Hindlimb muscle (tissue), 1 donor: Measurements from ENCODE around the gene NKRF. TPM values are rescaled to one million over a fixed set of nuclear protein-coding genes. Genes with fewer than 3 reads are reported as not detected.

Source experiments
- DNase-seq: peaks from one replicate; pipeline ENCODE4 v3.0.0-alpha.2; 2013
- polyA plus RNA-seq: library from polyadenylated mRNA; unstranded; fragments of 120-200 nt; gene quantifications from one replicate; pipeline ENCODE4 v1.2.1, GENCODE V29; 2013; ENCODE audit not compliant: insufficient read length

Gene NKRF
- polyA plus RNA-seq, 1 donor: 6.7 TPM

DNA sequence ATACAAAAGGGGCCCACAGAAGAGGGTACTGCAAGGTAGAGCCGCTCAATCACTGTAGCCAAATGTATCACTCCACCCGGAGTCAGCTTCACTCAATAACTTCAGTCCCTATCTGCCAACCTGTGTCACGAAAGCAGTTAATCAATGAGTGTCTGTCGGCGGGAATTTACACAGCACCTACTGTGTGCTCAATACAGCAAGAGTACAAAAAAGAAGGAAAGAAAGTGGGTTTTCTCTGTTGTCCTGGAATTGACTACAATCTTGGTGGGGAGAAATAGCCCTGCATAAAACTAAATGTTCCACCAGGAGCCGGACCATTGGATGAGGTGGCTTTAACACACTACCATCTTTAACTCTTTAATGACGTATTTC lies 780 bp upstream of the NKRF start:
- DNase-seq: no peak

DNA sequence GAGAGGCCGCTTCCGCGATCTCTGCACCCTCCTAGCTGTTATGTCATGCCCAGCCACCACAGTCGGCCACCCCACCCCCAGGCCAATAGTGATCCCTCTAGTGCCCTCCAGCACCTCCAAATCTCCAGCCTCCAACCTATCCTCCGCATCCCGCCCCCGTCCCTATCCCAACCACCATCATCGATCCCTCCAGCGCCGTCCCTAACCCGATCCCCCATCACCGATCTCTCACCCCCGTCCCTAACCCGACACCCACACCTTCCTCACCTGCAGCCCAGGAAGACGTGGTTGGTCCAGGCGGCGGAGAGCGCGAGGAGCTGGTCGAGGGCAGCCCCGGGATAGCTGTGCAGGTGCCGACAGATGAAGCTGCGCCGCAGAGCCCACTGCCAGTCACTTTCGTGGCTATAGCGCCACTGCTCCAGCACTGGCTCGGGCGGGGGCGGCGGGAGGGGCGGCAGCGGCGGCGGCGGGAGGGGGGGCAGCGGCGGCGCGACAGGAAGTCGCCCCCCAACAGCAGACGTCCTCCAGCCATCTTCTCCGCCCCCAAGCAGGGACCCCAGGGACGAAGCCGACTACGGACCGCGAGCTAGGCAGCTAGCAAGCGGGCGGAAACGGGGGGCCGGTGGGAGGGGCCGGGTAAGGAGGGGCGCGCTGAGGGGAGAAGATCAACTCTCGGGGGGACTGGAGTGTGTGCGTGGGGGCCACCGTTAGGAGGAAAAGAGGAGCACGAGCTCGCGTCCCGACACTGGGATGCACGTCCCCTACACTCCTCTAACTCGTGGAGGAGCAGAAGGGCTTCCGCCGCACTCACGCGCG lies 552 bp downstream of the NKRF start:
- peak; percentile 45 for DNase-seq

DNA sequence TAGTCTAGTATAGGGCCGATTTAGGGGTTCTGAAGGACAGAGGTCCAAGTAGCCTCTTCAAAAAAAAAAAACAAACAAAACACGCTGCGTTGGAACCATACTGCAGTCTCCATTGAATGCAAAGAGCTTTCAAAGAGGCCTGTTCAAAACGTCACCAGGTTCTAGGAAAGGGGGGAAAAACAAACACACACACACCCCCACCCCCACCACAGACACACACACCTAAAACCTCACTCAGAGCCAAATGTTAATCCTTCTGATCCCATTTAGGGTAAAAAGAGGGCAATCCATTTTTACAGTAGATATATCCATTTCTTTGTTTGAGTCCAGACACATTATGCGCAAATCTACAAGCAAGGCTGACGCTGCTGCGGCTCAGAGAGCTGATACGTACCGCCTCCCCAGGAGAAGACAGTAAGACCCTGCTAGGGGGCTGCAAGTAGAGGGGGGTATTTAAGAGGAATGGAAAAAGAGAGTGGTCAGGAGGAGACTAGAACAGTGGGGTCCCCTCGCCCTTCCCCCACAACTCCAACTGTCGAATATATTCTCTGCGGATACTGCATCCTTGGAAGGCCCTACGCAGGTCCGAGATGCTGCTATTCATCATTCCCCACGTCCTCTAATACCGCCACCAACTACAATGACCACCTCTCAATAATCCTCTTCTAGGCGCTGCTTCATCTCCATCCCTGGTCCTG lies 1.3 kb downstream of the NKRF start:
- no peak for DNase-seq

DNA sequence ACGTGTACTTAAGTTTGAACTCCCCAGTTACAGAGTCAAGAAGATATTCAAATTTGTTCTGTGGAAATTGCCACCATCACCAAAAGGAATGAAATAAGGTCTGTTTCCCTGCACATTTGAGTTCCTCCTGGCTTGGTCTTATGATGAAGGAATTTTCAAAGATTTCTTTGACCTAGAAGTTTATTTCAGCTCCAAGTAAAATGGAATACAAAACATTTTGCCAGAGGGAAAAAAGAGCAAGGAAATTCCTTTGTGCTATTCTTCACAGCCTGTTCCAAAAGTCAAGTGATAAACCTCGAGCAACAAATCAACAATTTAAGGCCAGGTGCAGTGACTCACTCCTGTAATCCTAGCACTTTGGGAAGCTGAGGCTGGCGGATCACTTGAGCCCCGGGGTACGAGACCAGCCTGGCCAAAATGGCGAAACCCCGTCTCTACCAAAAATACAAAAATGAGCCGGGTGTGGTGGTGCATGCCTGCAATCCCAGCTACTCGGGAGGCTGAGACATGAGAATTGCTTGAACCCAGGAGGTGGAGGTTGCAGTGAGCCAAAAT lies 3.4 kb downstream of the NKRF start:
- no peak for DNase-seq

DNA sequence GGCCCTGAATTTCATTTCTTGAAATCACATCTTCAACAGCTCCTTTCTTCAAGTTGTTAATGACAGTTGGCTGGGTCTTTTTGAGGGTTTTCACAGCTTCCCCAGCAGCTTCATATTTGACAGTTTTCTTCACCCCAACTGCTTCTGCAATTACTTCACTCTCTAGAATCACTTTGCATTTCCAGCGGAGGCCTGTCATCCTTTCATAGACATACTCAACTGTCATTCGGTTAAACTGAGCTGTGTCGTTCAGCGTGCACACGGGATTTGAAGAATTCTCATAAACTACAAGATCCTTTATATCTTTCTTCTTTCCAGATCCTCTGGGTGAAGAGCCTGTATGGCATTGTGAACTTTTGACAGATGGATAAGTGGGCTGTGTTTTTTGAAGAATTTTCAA lies 16.4 kb downstream of the NKRF start:
- DNase-seq: no peak

DNA sequence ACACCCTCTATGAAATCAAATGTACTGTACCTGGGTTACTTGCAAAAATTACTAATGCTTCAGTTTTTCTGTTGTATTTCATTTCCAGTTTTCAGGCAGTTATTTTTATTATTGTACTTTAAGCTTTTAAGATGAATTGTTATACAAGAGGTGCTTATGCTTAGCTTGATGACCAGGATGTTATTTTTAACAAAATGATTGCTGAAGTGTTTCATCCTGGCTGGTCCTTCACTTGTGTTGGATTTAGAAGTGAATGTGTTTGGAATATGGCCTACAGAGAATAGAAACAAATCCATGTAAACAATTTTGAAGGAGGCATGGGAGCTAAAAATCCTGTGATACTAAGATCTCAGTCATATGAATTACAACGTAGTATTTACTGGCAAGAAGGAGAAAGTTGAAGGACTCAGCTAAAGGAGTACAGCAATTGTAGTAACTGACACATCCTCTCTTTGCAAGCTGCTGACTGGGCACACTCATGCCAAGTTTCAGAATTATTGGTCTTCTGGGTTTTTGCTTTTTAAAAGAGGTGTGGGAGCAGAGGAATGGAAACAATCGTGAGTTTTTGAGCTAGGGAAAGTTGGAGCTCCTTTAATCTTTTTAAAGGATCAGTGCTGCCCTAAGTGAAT lies 22.7 kb downstream of the NKRF start:
- no peak for DNase-seq

DNA sequence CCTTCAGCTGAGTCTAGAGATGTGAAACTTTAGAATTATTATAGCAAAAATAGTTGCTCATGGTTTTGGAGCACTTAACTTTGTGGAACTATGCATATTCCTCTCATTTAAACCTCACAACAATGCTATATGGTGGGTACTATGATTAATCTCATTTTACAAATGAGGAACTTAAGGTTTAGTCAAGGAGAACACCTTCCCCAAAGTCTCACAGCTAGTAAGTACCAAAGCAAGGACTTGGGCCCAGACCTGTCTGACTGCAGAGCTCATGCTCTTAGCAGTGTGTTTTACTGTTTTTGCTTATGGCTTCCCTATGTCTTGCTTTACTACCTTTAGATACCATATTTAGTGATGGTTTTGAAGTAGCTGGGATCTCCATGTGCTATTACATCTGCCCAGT lies 26.8 kb downstream of the NKRF start:
- no peak for DNase-seq

DNA sequence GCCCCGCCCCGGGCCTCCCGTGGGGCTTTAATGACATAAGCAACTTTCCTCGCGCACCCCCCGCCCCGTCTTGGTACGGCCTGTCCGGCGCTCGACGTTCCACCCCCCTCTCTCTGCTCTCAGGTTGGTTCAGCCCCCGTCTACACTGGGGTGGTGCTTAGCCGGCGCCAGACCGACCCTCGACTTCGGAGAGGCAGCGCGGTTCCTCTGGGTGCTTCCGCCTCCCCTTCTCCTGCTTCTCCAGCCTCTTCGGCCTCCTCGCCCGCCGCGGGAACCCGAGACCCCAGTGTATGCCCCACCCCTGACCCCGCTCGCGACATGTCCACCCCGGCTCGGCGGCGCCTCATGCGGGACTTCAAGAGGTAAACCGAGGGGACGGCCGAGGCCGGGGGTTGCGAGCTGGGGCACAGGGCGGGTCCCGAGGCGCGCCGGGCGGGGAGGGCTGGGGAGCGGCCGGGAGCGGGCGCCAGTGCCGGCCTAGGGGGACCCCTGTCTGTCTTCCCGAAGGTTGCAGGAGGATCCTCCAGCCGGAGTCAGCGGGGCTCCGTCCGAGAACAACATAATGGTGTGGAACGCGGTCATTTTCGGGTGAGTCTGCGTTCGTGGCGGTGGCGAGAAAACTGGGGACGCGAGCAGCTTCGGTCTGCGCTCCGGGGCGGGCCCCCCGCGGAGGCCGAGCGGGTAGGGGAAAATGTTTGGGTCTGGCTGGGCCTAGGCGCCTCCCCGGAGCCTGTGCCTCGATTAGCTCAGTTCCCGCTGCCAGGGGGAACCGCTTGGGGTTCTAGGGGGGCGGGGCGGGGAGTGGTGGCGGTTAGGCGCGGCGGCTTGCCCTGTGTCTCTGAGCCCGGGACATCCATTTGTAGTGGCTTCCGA lies 31.6 kb downstream of the NKRF start, which contains the start of gene UBE2A:
Gene UBE2A (plus strand): TSS at position 170 of the 873 bp plus-strand sequence. CDS start 149 bp downstream, at position 319.
- DNase-seq: peak; percentile 92

DNA sequence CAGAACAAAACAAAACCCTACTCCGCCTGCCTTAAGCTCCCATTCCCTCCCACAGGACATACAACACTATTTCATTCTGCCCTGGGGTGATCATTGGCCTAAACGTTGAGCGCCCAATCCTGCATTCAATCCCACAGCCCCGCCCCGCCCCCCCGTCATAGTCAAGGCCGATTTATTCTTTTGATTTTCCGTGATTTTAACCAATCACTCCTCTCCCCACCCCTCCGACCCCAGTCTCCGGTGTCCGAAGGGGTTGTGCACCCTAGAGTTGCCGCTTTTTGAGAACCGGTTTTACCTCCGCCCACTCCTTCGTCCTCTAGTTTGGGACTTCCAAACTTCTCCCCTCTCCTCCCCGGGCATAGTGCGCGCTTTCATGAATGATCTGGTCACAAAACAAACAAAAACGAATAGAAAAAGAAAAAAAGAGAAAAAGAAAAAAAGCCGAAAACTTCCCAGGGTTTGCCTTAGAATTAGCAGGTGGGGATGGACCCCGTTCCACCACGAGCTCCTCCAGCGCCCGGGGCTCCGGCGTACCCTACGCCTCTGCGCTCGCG lies 32.3 kb downstream of the NKRF start:
- DNase-seq: peak; percentile 53

DNA sequence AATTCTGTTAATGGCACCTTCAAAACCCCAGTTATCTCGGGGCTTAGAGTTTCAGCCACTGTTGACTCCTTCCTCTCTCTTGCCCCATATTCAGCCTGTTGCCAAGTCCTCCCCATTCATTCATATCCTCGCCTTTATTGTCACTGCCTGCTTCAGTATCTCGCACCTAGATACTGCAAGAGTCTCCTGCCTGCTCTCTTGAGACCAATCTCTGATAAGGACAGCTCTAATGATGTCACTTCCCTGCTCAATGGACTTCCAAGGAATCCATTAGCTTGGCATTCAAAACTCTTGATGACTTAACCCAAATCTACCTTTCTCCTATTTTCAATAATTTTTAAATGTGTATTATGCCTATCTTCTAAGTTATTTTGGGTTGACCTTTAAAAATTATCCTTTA lies 33.0 kb downstream of the NKRF start:
- DNase-seq: no peak

DNA sequence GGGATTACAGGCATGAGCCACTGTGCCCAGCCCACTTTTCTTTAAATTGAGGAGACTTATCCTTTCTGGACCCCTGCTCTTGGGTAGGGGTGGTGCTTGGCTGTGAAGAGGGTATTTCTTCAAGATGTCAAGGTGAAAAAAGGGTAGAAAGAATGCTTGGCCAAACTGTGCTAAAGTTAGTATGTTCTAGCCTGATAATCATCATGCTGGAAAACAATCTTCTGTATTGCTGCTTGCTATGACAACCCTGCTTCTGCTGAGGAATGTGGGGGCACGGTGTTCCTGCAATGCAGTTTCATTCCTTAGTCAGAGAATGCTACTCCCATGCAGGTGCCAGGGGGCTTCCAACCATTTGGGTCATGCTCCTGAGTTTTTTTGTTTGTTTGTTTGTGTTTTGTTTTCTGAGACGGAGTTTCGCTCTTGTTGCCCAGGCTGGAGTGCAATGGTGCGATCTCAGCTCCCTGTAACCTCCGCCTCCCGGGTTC lies 35.8 kb downstream of the NKRF start:
- DNase-seq: no peak

DNA sequence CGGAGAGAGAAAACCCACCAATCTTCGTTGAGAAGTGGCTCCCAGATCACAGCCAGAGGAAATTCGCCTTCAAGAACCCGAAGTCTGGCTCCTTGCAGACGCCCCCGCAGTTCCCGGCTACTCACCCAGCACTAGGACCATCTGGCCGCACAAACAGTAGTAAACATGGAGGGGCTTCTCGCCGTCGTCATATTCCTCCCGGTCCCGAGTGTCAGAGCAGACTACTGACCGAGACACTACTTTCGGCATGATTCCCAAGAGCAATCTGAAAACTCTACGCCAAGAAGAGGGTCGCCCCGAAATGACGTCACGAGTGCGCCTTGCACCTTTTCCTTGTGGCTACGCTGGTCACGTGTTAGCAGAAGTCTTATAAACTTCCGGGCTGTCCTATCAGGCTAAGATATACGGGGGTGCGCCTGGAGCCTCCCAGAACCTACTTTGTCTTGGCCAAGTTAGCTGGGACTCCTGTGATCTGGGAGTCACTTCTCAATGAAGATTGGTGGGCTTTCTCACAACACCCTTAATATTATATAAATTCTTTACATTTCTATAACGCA lies 41.0 kb downstream of the NKRF start, which contains the start of gene STEEP1:
Gene STEEP1 (minus strand): TSS at position 303 of the 557 bp plus-strand sequence. CDS start 54 bp downstream, at position 249.
- DNase-seq: peak; percentile 91

DNA sequence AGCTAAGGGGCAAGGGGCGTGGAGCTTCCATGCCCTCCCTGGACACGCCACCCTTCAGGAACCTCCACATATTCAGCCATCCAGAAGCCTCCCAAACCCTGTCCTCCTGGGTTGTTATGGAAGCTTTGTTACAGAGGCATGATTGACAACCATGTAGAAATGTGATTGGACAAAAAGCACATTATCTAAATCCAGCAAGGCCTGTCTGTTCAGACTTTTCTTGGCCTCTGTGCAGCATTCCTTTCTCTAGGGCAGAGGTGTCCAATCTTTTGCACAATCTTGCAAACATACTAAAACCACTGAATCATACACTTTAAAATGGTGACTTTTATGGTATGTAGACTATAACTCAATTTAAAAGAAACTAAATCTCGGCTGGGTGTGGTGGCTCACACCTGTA lies 53.7 kb downstream of the NKRF start:
- DNase-seq: no peak

DNA sequence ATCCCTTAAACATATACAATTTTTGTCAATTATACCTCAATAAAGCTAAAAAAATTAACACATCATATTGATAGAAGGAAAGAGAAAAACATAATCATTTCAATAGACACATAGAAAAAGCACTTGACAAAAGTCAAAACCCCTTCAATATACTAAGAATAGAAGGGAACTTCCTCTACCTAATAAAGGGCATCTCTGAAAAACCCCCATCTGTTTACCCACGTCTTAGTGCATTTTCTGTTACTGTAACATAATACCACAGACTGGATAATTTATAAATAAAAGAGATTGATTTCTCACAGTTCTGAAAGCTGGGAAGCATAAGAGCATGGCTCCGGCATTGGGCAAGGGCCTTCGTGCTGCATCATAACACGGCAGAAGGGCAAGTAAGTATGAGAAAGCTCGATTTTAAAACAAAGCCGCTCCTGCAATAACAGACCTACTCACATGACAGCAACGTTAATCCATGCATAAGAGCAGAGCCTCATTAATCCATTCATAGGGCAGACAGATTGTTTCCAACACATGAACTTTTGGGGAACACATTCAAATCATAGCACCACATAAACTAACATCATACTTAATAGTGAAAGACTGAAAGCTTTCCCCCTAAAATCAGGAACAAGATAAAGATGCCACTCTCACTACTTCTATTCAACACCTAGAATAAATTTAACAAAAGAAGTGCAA lies 56.8 kb downstream of the NKRF start:
- DNase-seq: no peak

DNA sequence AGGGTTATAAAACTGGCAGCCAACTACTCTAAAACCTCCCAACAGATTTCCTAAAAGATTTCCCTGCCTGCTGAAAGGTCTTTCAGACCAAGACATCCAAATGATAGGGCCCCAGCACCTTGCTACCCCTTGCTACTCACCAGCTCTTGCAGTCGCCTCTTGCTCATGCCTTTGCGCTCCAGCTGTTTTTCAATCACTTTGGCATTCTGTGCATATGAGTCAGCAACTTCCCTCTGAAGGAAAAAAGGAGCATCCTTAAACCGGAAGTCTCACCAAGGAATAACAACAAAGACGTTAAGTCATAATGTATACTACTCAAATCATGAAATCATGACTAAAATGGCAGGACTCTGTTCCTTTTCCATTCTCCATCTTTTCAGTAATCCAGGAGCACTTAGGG lies 65.0 kb downstream of the NKRF start:
- DNase-seq: no peak

DNA sequence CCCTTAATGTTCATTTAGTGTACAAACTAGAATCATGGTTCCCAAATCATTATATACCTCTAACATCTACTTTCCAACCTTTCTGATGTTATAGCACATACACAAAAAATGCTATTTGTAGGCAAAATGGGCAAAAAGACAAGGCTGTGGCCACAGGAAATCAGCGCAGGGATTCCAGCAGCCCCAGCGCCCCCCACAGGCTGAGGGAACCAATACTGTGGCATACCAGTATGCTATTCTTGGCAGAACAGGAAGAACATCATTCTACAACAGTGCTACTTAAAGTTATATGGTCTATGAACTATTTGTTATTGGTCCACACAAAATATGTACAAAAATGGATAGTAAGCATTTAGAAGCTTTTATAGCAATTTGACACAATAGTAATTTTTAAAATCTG lies 66.4 kb downstream of the NKRF start:
- no peak for DNase-seq
